Heart left ventricle (tissue), 16 donors: Measurements from ENCODE around the gene CHCHD4. TPM values are rescaled to one million over a fixed set of nuclear protein-coding genes. Genes with fewer than 3 reads are reported as not detected.

Source experiments
- ATAC-seq, 4 donors: fragments of 200-7000 bp; cut with Tn5 transposase; one replicate each; pipeline ENCODE4 v1.9.1; 2020 to 2022; ENCODE audit warnings: moderate library complexity in 4 of 4, mild to moderate bottlenecking in 3 of 4, moderate number of reproducible peaks in 1 of 4
- DNase-seq, 5 donors: peaks; one replicate each; pipeline ENCODE4 v3.0.0-alpha.2; 2020
- H3K27ac ChIP-seq, 12 donors: fragments of 200-600 bp; sonication (generic) in 4 of 12; one replicate each; pipeline versions ENCODE4 v1.5.0 to v1.8.0; 2016 to 2022; ENCODE audit warnings: mild to moderate bottlenecking in 2 of 12
- H3K27me3 ChIP-seq, 9 donors: fragments of 200-600 bp; sonication (generic) in 2 of 9; one replicate each; pipeline versions ENCODE4 v1.5.1 to v1.8.0; 2016 to 2022; ENCODE audit warnings: mild to moderate bottlenecking in 3 of 9
- H3K36me3 ChIP-seq, 9 donors: fragments of 200-600 bp; sonication (generic) in 2 of 9; one replicate each; pipeline versions ENCODE4 v1.5.0 to v1.8.0; 2018 to 2022; ENCODE audit warnings: mild to moderate bottlenecking in 2 of 9
- H3K4me1 ChIP-seq, 12 donors: fragments of 200-600 bp; sonication (generic) in 4 of 12; one replicate each; pipeline versions ENCODE4 v1.5.0 to v1.8.0; 2016 to 2022; ENCODE audit warnings: mild to moderate bottlenecking in 3 of 12
- H3K4me3 ChIP-seq, 12 donors: fragments of 200-600 bp; sonication (generic) in 4 of 12; one replicate each; pipeline versions ENCODE4 v1.5.0 to v1.8.0; 2017 to 2022; ENCODE audit warnings: mild to moderate bottlenecking in 9 of 12, moderate library complexity in 4 of 12
- H3K9me3 ChIP-seq, 12 donors: fragments of 200-600 bp; sonication (generic) in 4 of 12; one replicate each; pipeline versions ENCODE4 v1.5.0 to v1.8.0; 2016 to 2022; ENCODE audit warnings: mild to moderate bottlenecking in 1 of 12
- POLR2A ChIP-seq, 2 donors: fragments of 450-650 bp; IDR thresholded peaks; one replicate each; pipeline ENCODE4 v1.6.1; 2017; ENCODE audit warnings: antibody characterized with exemption in 2 of 2, mild to moderate bottlenecking in 2 of 2, moderate library complexity in 2 of 2
- WGBS, 4 donors: extraction: QIAGEN DNeasy Blood & Tissue Kit in 2 of 4; methylation state at CpG; one replicate each; pipeline versions ENCODE4 v1.1.5 to v1.1.7; 2013 to 2018; 5-methylcytosine and 5-hydroxymethylcytosine counted together
- intact Hi-C, 10 donors: fragments of 100-400 bp; cut with DNase I; formaldehyde crosslinking; loops; one replicate each; pipeline versions ENCODE4 v1.11.1 to v1.14.2; 2022
- polyA plus RNA-seq, 2 donors: library from polyadenylated mRNA; stranded (reverse); fragments of 200-250 nt; gene quantifications; one replicate each; pipeline ENCODE4 v1.2.3, GENCODE V29; 2013
- total RNA-seq, 9 donors: library from RNA; depleted of rRNA in 2 of 9; stranded (reverse); fragments of >200 nt in 2 of 9; fragmentation: NEBNext Ultra II Directional in 3 of 9; extraction: Animal tissue kit (Norgen Biotek cat#: 25700) in 3 of 9; gene quantifications; one replicate each; pipeline versions ENCODE4 v1.1.0 to v1.2.4, GENCODE V29; 2016 to 2023
- TF ChIP-seq, protein P1 (sequence below), 12 donors: fragments of 200-600 bp; sonication (generic) in 4 of 12; IDR thresholded peaks; one replicate each; pipeline versions ENCODE4 v1.5.0 to v1.8.0; 2018 to 2022; ENCODE audit warnings: antibody characterized with exemption in 12 of 12, mild to moderate bottlenecking in 5 of 12
- donor health status: ischemic (EF 13 %, LVEDD 7.1; RV severe dilation, severe dysfunction).
- donor health status: healthy with polysubstance abuse.
- donor health status: DM: no; HTN: yes; CAD: no.
- donor health status: DM: no; HTN: no; CAD: no.
- donor health status: ischemic (EF 25% LVEDD 6.9; RV normal size, moderate dysfunction).
- donor health status: ischemic (EF 25% LVEDD 5.7; RV mildly dilated, moderate dysfunction).
- donor health status: healthy.
- donor health status: DM: yes; HTN: yes; CAD: no.
- donor health status: ischemic (EF 35%, LVEDD 5.7; RV mildly dilated, moderate dysfunction).
- donor health status: nonischemic (EF 11% LVEDD 7.7; RV severe dilation, severe dysfunction).
- donor health status: DM: yes; HTN: yes; CAD: no.
- donor health status: PGD.
- donor health status: ischemic (EF 29% LVEDD 5.4; RV normal size, mild dysfunction).
- donor health status: nonischemic (EF 23%, LVEDD 6.1; RV moderate dilation, normal function).

Gene CHCHD4
- total and polyA plus RNA-seq, 11 donors, result 14.8 to 31.3 (median 25.9) TPM

GRCh38 chr3:14153663-14154062, 29.0 kb upstream of the CHCHD4 start:
- intact Hi-C loops, result no loop called here
- DNase-seq (peak in 1 of 5 donors; percentile 10), ATAC-seq (no peak)
- 94 to 98% (median 95%) methylated on average over 6 of the region's 6 CpGs for WGBS, 4 donors
- no peaks in the 10 kb centered on the region for H3K4me1 ChIP-seq
- TF ChIP-seq, protein P1, sequence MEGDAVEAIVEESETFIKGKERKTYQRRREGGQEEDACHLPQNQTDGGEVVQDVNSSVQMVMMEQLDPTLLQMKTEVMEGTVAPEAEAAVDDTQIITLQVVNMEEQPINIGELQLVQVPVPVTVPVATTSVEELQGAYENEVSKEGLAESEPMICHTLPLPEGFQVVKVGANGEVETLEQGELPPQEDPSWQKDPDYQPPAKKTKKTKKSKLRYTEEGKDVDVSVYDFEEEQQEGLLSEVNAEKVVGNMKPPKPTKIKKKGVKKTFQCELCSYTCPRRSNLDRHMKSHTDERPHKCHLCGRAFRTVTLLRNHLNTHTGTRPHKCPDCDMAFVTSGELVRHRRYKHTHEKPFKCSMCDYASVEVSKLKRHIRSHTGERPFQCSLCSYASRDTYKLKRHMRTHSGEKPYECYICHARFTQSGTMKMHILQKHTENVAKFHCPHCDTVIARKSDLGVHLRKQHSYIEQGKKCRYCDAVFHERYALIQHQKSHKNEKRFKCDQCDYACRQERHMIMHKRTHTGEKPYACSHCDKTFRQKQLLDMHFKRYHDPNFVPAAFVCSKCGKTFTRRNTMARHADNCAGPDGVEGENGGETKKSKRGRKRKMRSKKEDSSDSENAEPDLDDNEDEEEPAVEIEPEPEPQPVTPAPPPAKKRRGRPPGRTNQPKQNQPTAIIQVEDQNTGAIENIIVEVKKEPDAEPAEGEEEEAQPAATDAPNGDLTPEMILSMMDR (IDR thresholded peaks at IDR 0.05), result no peak
- TF ChIP-seq POLR2A (IDR thresholded peaks at IDR 0.05), result no peak
- no peaks in the 10 kb centered on the region for H3K9me3 ChIP-seq
- peaks cover 0 to 93% (median 77%) of the 10 kb centered on the region in 9 donors for H3K36me3 ChIP-seq
- no peak overlapping the region for H3K4me3 ChIP-seq
- no peaks in the 10 kb centered on the region for H3K27me3 ChIP-seq
- H3K27ac ChIP-seq, result no peak overlapping the region

- peaks cover 0 to 93% (median 77%) of the 10 kb centered on the region in 9 donors for H3K36me3 ChIP-seq
- no peak overlapping the region for H3K4me3 ChIP-seq
- no peaks in the 10 kb centered on the region for H3K27me3 ChIP-seq
- H3K27ac ChIP-seq, result no peak overlapping the region
- peaks cover 0 to 2% (median 0%) of the 10 kb centered on the region in 12 donors for H3K4me1 ChIP-seq
- no peak for TF ChIP-seq POLR2A (IDR thresholded peaks at IDR 0.05)
- TF ChIP-seq, protein P1 (IDR thresholded peaks at IDR 0.05), result no peak
- no peaks in the 10 kb centered on the region for H3K9me3 ChIP-seq
- no peak for DNase-seq
- intact Hi-C loops, result no loop called here
- 90 to 96% (median 92%) methylated on average over 4 of the region's 4 CpGs for WGBS, 4 donors
- no peak for ATAC-seq
Observed at GRCh38 chr3:14152963-14153355, 28.3 kb upstream of the CHCHD4 start.

DNA sequence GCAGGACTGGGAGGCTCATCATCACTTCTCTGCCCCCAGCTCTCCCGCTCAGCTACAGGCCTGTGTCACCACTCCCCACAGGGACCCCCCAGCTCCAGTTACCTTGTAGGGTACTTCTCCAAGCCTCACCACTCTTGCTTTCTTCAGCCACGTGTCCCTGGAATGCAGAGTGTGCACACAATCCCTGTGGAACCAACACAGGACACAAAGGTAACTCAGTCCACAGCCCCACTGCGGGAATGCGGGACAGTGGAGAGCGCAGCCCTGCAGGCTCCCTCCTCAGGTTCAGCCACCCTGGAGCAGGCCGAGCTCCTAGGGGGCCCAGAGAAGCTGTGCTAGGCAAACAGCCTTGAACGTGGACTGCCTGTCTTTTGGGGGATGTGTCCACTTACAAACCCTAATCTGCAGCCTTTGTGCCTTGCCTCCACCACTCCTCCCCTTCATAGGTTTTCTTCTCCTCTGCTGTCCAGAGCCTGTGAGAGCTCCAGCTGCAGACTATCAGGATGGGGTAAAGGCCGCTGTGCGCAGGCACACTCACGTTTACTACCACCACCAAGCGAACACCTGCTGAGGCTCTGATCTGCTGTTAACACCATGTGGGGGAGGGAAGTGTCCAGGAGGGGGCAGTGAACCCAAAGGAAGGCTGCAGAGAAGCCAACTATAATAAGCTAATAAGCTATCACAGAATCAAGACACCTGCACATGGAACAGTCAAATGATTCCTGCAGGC, 27.7 kb upstream of the CHCHD4 start:
- TF ChIP-seq, protein P1 (IDR thresholded peaks at IDR 0.05), result peak in 2 of 12 donors; percentile 4 to 19
- TF ChIP-seq POLR2A (IDR thresholded peaks at IDR 0.05), result no peak
- 88 to 96% (median 91%) methylated on average over 11 of the region's 11 CpGs for WGBS, 4 donors
- H3K27me3 ChIP-seq, result no peaks in the 10 kb centered on the region
- H3K9me3 ChIP-seq, result no peaks in the 10 kb centered on the region
- no peak overlapping the region for H3K4me3 ChIP-seq
- DNase-seq (peak in 1 of 5 donors; percentile 8), ATAC-seq (no peak)
- peaks cover 0 to 93% (median 77%) of the 10 kb centered on the region in 9 donors for H3K36me3 ChIP-seq
- intact Hi-C loops, result no loop called here
- no peak overlapping the region for H3K27ac ChIP-seq
- peaks cover 0 to 7% (median 0%) of the 10 kb centered on the region in 12 donors for H3K4me1 ChIP-seq

- Histone ChIP-seq H3K4me1 (peaks cover 0 to 15% (median 0%) of the 10 kb centered on the region in 12 donors), H3K27me3 (no peaks in the 10 kb centered on the region), H3K9me3 (no peaks in the 10 kb centered on the region), H3K27ac (no peak overlapping the region), H3K36me3 (peaks cover 0 to 93% (median 77%) of the 10 kb centered on the region in 9 donors), H3K4me3 (no peak overlapping the region)
- TF ChIP-seq, protein P1 (IDR thresholded peaks at IDR 0.05), result no peak
- ATAC-seq, result no peak
- intact Hi-C loops, result no loop called here
- WGBS, 4 donors, result 86 to 94% (median 90%) methylated on average over 10 to 12 of the region's 12 CpGs
- no peak for DNase-seq
Observed at GRCh38 chr3:14151471-14152083, 26.9 kb upstream of the CHCHD4 start.
